HepG2 (cell line): Measurements from ENCODE around the gene TNXB. TPM values are rescaled to one million over a fixed set of nuclear protein-coding genes. Genes with fewer than 3 reads are reported as not detected.

Experiments used
- AKNA ChIP-seq: sonication (generic); formaldehyde crosslinking; IDR thresholded peaks from 2 replicates; pipeline ENCODE4 v1.4.0; 2020; ENCODE audit warnings: missing genetic modification reagents, borderline replicate concordance
- ARHGAP35 ChIP-seq: sonication (generic); formaldehyde crosslinking; IDR thresholded peaks from 2 replicates; pipeline ENCODE4 v1.9.0; 2022; ENCODE audit warnings: mild to moderate bottlenecking, inconsistent platforms, moderate library complexity, missing genetic modification reagents, borderline replicate concordance
- BRD4 ChIP-seq: sonication (generic); formaldehyde crosslinking; IDR thresholded peaks from 2 replicates; pipeline ENCODE4 v1.4.0; 2020; ENCODE audit warnings: missing genetic modification reagents
- E2F2 ChIP-seq: sonication (generic); formaldehyde crosslinking; IDR thresholded peaks from 2 replicates; pipeline ENCODE4 v1.4.0; 2020; ENCODE audit warnings: missing genetic modification reagents, borderline replicate concordance
- FIP1L1 ChIP-seq: fragments of 200-400 bp; formaldehyde crosslinking; IDR thresholded peaks from 2 replicates; pipeline ENCODE4 v1.6.1; 2018; ENCODE audit warnings: low read depth, mild to moderate bottlenecking, low read length, moderate library complexity, borderline replicate concordance; ENCODE audit not compliant: insufficient read depth
- FOXK1 ChIP-seq: sonication (generic); formaldehyde crosslinking; IDR thresholded peaks from 2 replicates; pipeline ENCODE4 v1.4.0; 2020; ENCODE audit warnings: low read depth, missing genetic modification reagents, borderline replicate concordance
- HNF4A ChIP-seq: sonication (generic); formaldehyde crosslinking; IDR thresholded peaks from 2 replicates; pipeline ENCODE4 v1.4.0; 2020; ENCODE audit warnings: missing genetic modification reagents
- IRF1 ChIP-seq: sonication (generic); formaldehyde crosslinking; IDR thresholded peaks from 2 replicates; pipeline ENCODE4 v1.4.0; 2020; ENCODE audit warnings: low read depth, mild to moderate bottlenecking, missing genetic modification reagents
- PTBP1 ChIP-seq: fragments of 200-400 bp; formaldehyde crosslinking; IDR thresholded peaks from 2 replicates; pipeline ENCODE4 v1.6.1; 2018; ENCODE audit warnings: low read length, low read depth; ENCODE audit not compliant: poor library complexity, severe bottlenecking
- RFXAP ChIP-seq: sonication (generic); formaldehyde crosslinking; IDR thresholded peaks from 2 replicates; pipeline ENCODE4 v1.4.0; 2020; ENCODE audit warnings: missing genetic modification reagents, borderline replicate concordance
- SAP130 ChIP-seq: IDR thresholded peaks from 2 replicates; pipeline ENCODE4 v1.6.1; 2016; ENCODE audit warnings: low read depth
- TBX2 ChIP-seq: sonication (generic); formaldehyde crosslinking; IDR thresholded peaks from 2 replicates; pipeline ENCODE4 v1.5.0; 2020; ENCODE audit warnings: missing genetic modification reagents, mild to moderate bottlenecking, borderline replicate concordance
- TEAD3 ChIP-seq: optimal IDR thresholded peaks from 2 replicates; pipeline ENCODE3; 2016; ENCODE audit warnings: borderline replicate concordance
- TRIM22 ChIP-seq: fragments of 450-650 bp; IDR thresholded peaks from 2 replicates; pipeline ENCODE4 v1.6.1; 2017
- ZNF253 ChIP-seq: sonication (generic); formaldehyde crosslinking; IDR thresholded peaks from 2 replicates; pipeline ENCODE4 v1.8.0; 2022; ENCODE audit warnings: mild to moderate bottlenecking, missing genetic modification reagents, borderline replicate concordance
- ZNF337 ChIP-seq: sonication (generic); formaldehyde crosslinking; IDR thresholded peaks from 2 replicates; pipeline ENCODE4 v1.5.1; 2020; ENCODE audit warnings: missing genetic modification reagents, low read depth, mild to moderate bottlenecking, borderline replicate concordance
- ZNF432 ChIP-seq: sonication (generic); formaldehyde crosslinking; IDR thresholded peaks from 2 replicates; pipeline ENCODE4 v1.5.0; 2020; ENCODE audit warnings: missing genetic modification reagents, mild to moderate bottlenecking, borderline replicate concordance
- ZNF678 ChIP-seq: sonication (generic); formaldehyde crosslinking; IDR thresholded peaks from 2 replicates; pipeline ENCODE4 v1.4.0; 2020; ENCODE audit warnings: mild to moderate bottlenecking, missing genetic modification reagents
- polyA plus RNA-seq, 8 experiments: library from polyadenylated mRNA; depleted of rRNA in 3 of 8; stranded (reverse) in 7 of 8; unstranded in 1 of 8; fragments of >200 nt; fragmentation: Illumina TruSeq in 4 of 8; extraction: Trizol in 4 of 8; gene quantifications; 2 replicates each; pipeline versions ENCODE4 v1.2.1 to v1.2.3, GENCODE V29; 2011 to 2016; ENCODE audit warnings: low read depth in 4 of 8, missing spikeins in 1 of 8, mixed read lengths in 1 of 8; ENCODE audit not compliant: insufficient read depth in 1 of 8
- total RNA-seq, 5 experiments: library from RNA; depleted of rRNA; stranded (reverse); fragments of >200 nt; fragmentation: Illumina TruSeq; extraction: Trizol; gene quantifications; 2 replicates each; pipeline ENCODE4 v1.2.3, GENCODE V29; 2016; ENCODE audit warnings: low read depth in 1 of 5

Gene TNXB
- total and polyA plus RNA-seq, 2 of the 13 experiments (the other 11 are each of a cell fraction or from before 2014, with no cell fraction given), result 1.6 to 2.7 TPM

GRCh38 chr6:32047855-32048766, 61.0 kb downstream of the TNXB start (continued):
- TF ChIP-seq IRF1 (CRISPR knock-in tag), result no peak
- TF ChIP-seq TRIM22, result no peak
- 0 out of 2 replicates have a peak, but pooled peaks have one; percentile 41 for TF ChIP-seq E2F2 (CRISPR knock-in tag)
- TF ChIP-seq TEAD3 (CRISPR knock-in tag), result peak; percentile 94
- peak; percentile 98 for TF ChIP-seq HNF4A (CRISPR knock-in tag)
- no peak for TF ChIP-seq AKNA (CRISPR knock-in tag)
- peak; percentile 83 for TF ChIP-seq TBX2
- no peak for TF ChIP-seq ZNF432 (CRISPR knock-in tag)
- no peak for TF ChIP-seq PTBP1
- peak; percentile 87; the same call in 1 of the 2 replicates for TF ChIP-seq BRD4 (CRISPR knock-in tag)
- TF ChIP-seq ZNF253 (CRISPR knock-in tag), result no peak
- 0 out of 2 replicates have a peak, but pooled peaks have one; percentile 45 for TF ChIP-seq FOXK1 (CRISPR knock-in tag)
- peak; percentile 93; the same call in 1 of the 2 replicates for TF ChIP-seq ZNF337
- no peak for TF ChIP-seq FIP1L1
- no peak for TF ChIP-seq ZNF678 (CRISPR knock-in tag)
- TF ChIP-seq ARHGAP35 (CRISPR knock-in tag), result peak; percentile 59; the same call in 1 of the 2 replicates
- TF ChIP-seq RFXAP (CRISPR knock-in tag), result peak; percentile 59; the same call in 1 of the 2 replicates
- peak; percentile 50 for TF ChIP-seq SAP130 (CRISPR knock-in tag)
